ENCODE results near the gene NALCN.

The NALCN gene

DNA sequence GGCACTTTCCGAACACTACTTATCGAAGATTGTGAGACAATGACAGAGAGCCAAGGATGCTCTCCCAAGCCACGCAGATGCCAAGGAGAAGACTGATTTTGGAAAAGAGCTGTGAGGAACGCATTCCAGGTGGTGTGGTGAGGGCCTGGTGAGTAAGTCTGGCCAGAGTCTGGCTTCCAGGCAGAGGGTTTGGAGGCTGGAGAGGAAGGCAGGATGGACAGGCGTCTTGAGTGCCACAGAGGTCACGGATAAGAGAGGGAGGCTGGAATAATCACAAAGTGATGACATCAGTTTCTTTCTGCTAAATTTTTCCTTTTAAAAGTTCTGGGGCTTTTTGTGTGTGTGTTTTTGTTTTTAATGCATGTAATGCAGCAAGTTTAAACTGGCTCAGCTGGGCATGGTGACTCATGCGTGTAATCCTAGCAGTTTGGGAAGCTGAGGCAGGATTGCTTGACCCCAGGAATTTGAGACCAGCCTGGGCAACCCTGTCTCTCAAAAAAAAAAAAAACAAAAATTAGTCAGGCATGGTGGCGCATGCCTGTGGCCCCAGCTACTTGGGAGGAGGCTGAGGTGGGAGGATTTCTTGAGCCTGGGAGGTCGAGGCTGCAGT is 235.1 kb downstream of the NALCN start:
- no peaks in the 10 kb centered on the region for H3K79me1 ChIP-seq (replicated peaks; ENCODE audit: low read length, poor library complexity, severe bottlenecking)
- WGBS = 89% methylated on average over 8 of the region's 9 CpGs

DNA sequence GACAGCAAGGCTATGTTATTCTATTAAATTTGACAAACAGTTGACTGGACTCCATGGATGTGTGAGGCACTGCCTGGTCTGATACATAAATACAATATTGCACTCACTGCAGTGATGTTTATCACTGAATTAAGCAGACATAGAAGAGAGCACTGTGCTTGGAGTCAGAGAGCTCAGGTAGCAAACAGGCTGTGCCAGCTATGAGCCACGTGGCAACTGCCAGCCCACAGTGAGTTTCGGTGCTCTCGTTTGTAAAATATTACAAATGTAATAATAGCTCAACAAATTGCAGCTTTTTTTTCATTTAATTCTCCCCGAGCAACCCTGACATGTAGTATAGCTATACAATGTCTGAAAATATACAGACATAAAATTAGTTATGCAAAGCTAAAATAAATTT is 237.3 kb downstream of the NALCN start:
- no peak overlapping the region for H3K4me2 ChIP-seq (ENCODE audit: low read length, poor library complexity, severe bottlenecking)
- no CpG with 5 or more reads among the region's 4 CpGs for WGBS

More for the DNA sequence above, 235.1 kb downstream of the NALCN start:
- Histone ChIP-seq H4K91ac (ENCODE audit: low read length) (no peak overlapping the region), H3K9ac (ENCODE audit: low read length) (no peak overlapping the region), H2BK12ac (ENCODE audit: low read length in 2 of 2) (no peak overlapping the region), H3K36me3 (ENCODE audit: control insufficient read depth in 1 of 2, insufficient read depth in 2 of 2, low read depth in 1 of 2, low read length in 2 of 2) (no peaks in the 10 kb centered on the region), H3K27me3 (ENCODE audit: control insufficient read depth in 1 of 2, insufficient read depth in 1 of 2, low read length in 2 of 2) (no peaks in the 10 kb centered on the region), H3K4me1 (ENCODE audit: control insufficient read depth, insufficient read depth, low read depth, low read length) (no peaks in the 10 kb centered on the region), H3K23ac (ENCODE audit: low read length in 2 of 2) (no peak overlapping the region), H3K4me3 (ENCODE audit: insufficient read depth in 1 of 2, low read depth in 1 of 2, low read length in 2 of 2) (no peak overlapping the region), H3K14ac (ENCODE audit: low read length in 2 of 2) (peak overlapping the region in 1 of 2 experiments; percentile 42), H3K18ac (ENCODE audit: low read depth in 1 of 2, low read length in 2 of 2) (no peak overlapping the region), H2AK5ac (ENCODE audit: low read length, severe bottlenecking) (no peak overlapping the region), H2BK120ac (ENCODE audit: low read depth, low read length) (no peak overlapping the region), H3K9me3 (ENCODE audit: control insufficient read depth, low read length) (no peaks in the 10 kb centered on the region), H3K27ac (ENCODE audit: low read length, poor library complexity, severe bottlenecking) (no peak overlapping the region), H3K4ac (ENCODE audit: low read depth in 1 of 2, low read length in 2 of 2) (no peak overlapping the region), H3K4me2 (ENCODE audit: low read length, poor library complexity, severe bottlenecking) (peak overlapping the region; percentile 23), H4K8ac (ENCODE audit: low read length) (no peak overlapping the region), H2BK15ac (ENCODE audit: low read depth, poor library complexity, severe bottlenecking) (no peak overlapping the region), H2AFZ (ENCODE audit: low read depth, low read length) (no peak overlapping the region), H2BK5ac (ENCODE audit: low read depth, low read length, poor library complexity, severe bottlenecking) (no peak overlapping the region)
- no peak for DNase-seq

DNA sequence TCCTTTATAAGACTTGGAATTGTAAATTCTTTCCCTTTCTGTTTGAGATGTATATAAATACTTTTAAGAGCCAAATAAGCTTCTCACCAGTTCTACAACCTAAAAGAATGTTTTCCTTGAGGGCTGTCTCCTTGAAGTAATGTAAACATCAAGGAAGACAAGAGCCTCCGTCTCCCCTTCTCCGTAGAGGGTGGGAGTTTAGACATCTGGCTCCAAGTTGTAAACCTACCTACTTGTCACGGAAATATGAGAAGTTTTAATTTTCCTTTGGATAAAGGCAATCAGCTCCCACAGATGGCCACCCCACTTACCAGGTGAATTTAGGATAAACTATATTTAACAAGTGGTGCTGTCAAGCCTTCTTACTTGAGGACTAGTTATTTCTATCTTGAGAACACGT is 237.9 kb downstream of the NALCN start:
- Histone ChIP-seq H3K4me2 (ENCODE audit: low read length, poor library complexity, severe bottlenecking) (no peak overlapping the region), H2BK5ac (ENCODE audit: low read depth, low read length, poor library complexity, severe bottlenecking) (no peak overlapping the region), H3K79me1 (replicated peaks; ENCODE audit: low read length, poor library complexity, severe bottlenecking) (no peaks in the 10 kb centered on the region), H3K23ac (ENCODE audit: low read length in 2 of 2) (no peak overlapping the region), H2BK120ac (ENCODE audit: low read depth, low read length) (no peak overlapping the region), H4K91ac (ENCODE audit: low read length) (no peak overlapping the region), H2AFZ (ENCODE audit: low read depth, low read length) (no peak overlapping the region), H3K14ac (ENCODE audit: low read length in 2 of 2) (no peak overlapping the region), H3K4me1 (ENCODE audit: control insufficient read depth, insufficient read depth, low read depth, low read length) (no peaks in the 10 kb centered on the region), H2BK15ac (ENCODE audit: low read depth, poor library complexity, severe bottlenecking) (no peak overlapping the region), H3K9ac (ENCODE audit: low read length) (no peak overlapping the region), H2BK12ac (ENCODE audit: low read length in 2 of 2) (no peak overlapping the region), H3K36me3 (ENCODE audit: control insufficient read depth in 1 of 2, insufficient read depth in 2 of 2, low read depth in 1 of 2, low read length in 2 of 2) (no peaks in the 10 kb centered on the region), H3K27me3 (ENCODE audit: control insufficient read depth in 1 of 2, insufficient read depth in 1 of 2, low read length in 2 of 2) (no peaks in the 10 kb centered on the region), H3K4me3 (ENCODE audit: insufficient read depth in 1 of 2, low read depth in 1 of 2, low read length in 2 of 2) (no peak overlapping the region), H3K27ac (ENCODE audit: low read length, poor library complexity, severe bottlenecking) (no peak overlapping the region), H4K8ac (ENCODE audit: low read length) (no peak overlapping the region), H3K18ac (ENCODE audit: low read depth in 1 of 2, low read length in 2 of 2) (no peak overlapping the region), H3K9me3 (ENCODE audit: control insufficient read depth, low read length) (no peaks in the 10 kb centered on the region), H3K4ac (ENCODE audit: low read depth in 1 of 2, low read length in 2 of 2) (no peak overlapping the region), H2AK5ac (ENCODE audit: low read length, severe bottlenecking) (no peak overlapping the region)
- DNase-seq = peak; percentile 2
- WGBS = 28% methylated on average over 3 of the region's 4 CpGs

More for the DNA sequence above, 237.3 kb downstream of the NALCN start:
- Histone ChIP-seq H3K27ac (ENCODE audit: low read length, poor library complexity, severe bottlenecking) (no peak overlapping the region), H2AK5ac (ENCODE audit: low read length, severe bottlenecking) (no peak overlapping the region), H3K27me3 (ENCODE audit: control insufficient read depth in 1 of 2, insufficient read depth in 1 of 2, low read length in 2 of 2) (no peaks in the 10 kb centered on the region), H4K91ac (ENCODE audit: low read length) (no peak overlapping the region), H3K18ac (ENCODE audit: low read depth in 1 of 2, low read length in 2 of 2) (no peak overlapping the region), H3K4ac (ENCODE audit: low read depth in 1 of 2, low read length in 2 of 2) (no peak overlapping the region), H3K4me1 (ENCODE audit: control insufficient read depth, insufficient read depth, low read depth, low read length) (no peaks in the 10 kb centered on the region), H3K4me3 (ENCODE audit: insufficient read depth in 1 of 2, low read depth in 1 of 2, low read length in 2 of 2) (no peak overlapping the region), H3K14ac (ENCODE audit: low read length in 2 of 2) (no peak overlapping the region), H4K8ac (ENCODE audit: low read length) (no peak overlapping the region), H3K23ac (ENCODE audit: low read length in 2 of 2) (no peak overlapping the region), H2AFZ (ENCODE audit: low read depth, low read length) (no peak overlapping the region), H3K36me3 (ENCODE audit: control insufficient read depth in 1 of 2, insufficient read depth in 2 of 2, low read depth in 1 of 2, low read length in 2 of 2) (no peaks in the 10 kb centered on the region), H2BK5ac (ENCODE audit: low read depth, low read length, poor library complexity, severe bottlenecking) (no peak overlapping the region), H2BK120ac (ENCODE audit: low read depth, low read length) (no peak overlapping the region), H3K79me1 (replicated peaks; ENCODE audit: low read length, poor library complexity, severe bottlenecking) (no peaks in the 10 kb centered on the region), H2BK12ac (ENCODE audit: low read length in 2 of 2) (no peak overlapping the region), H3K9ac (ENCODE audit: low read length) (no peak overlapping the region), H2BK15ac (ENCODE audit: low read depth, poor library complexity, severe bottlenecking) (no peak overlapping the region), H3K9me3 (ENCODE audit: control insufficient read depth, low read length) (no peaks in the 10 kb centered on the region)
- DNase-seq = no peak

DNA sequence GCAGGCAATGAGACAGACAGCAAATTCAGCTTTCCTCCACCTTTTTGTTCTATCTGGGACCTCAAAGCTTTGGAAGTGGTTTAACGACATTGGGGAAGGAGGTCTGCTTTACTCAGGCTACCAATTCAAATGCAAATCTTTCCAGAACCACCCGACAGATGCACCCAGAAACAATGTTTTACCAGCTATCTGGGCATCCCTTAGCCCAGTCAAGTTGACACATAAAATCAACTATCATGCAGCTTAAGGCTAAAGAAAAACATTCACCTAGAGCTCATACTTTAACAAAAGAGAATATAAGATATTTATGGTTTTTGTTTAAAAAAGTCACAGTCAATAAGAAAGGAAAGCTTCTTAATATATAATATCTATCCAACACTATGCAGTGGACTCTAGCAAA is 246.0 kb downstream of the NALCN start:
- no peak overlapping the region for H3K27ac ChIP-seq (ENCODE audit: low read length, poor library complexity, severe bottlenecking)
- 72% methylated on average over 2 of the region's 2 CpGs for WGBS
- no peak overlapping the region for H2BK120ac ChIP-seq (ENCODE audit: low read depth, low read length)
- H4K8ac ChIP-seq (ENCODE audit: low read length) = no peak overlapping the region
- no peak overlapping the region for H2BK5ac ChIP-seq (ENCODE audit: low read depth, low read length, poor library complexity, severe bottlenecking)
- H2BK12ac ChIP-seq (ENCODE audit: low read length in 2 of 2) = no peak overlapping the region
- H3K18ac ChIP-seq (ENCODE audit: low read depth in 1 of 2, low read length in 2 of 2) = no peak overlapping the region
- no peak overlapping the region for H3K4me2 ChIP-seq (ENCODE audit: low read length, poor library complexity, severe bottlenecking)
- H3K23ac ChIP-seq (ENCODE audit: low read length in 2 of 2) = no peak overlapping the region
- no peak overlapping the region for H3K14ac ChIP-seq (ENCODE audit: low read length in 2 of 2)
- H4K91ac ChIP-seq (ENCODE audit: low read length) = no peak overlapping the region
- no peak overlapping the region for H3K4ac ChIP-seq (ENCODE audit: low read depth in 1 of 2, low read length in 2 of 2)
- H3K4me1 ChIP-seq (ENCODE audit: control insufficient read depth, insufficient read depth, low read depth, low read length) = no peaks in the 10 kb centered on the region
- no peaks in the 10 kb centered on the region for H3K36me3 ChIP-seq (ENCODE audit: control insufficient read depth in 1 of 2, insufficient read depth in 2 of 2, low read depth in 1 of 2, low read length in 2 of 2)
- DNase-seq = no peak
- no peaks in the 10 kb centered on the region for H3K27me3 ChIP-seq (ENCODE audit: control insufficient read depth in 1 of 2, insufficient read depth in 1 of 2, low read length in 2 of 2)
- H2AFZ ChIP-seq (ENCODE audit: low read depth, low read length) = no peak overlapping the region
- peaks cover 6% of the 10 kb centered on the region for H3K9me3 ChIP-seq (ENCODE audit: control insufficient read depth, low read length)
- H3K9ac ChIP-seq (ENCODE audit: low read length) = no peak overlapping the region
- H3K4me3 ChIP-seq (ENCODE audit: insufficient read depth in 1 of 2, low read depth in 1 of 2, low read length in 2 of 2) = no peak overlapping the region
- no peak overlapping the region for H2BK15ac ChIP-seq (ENCODE audit: low read depth, poor library complexity, severe bottlenecking)
- no peaks in the 10 kb centered on the region for H3K79me1 ChIP-seq (replicated peaks; ENCODE audit: low read length, poor library complexity, severe bottlenecking)
- no peak overlapping the region for H2AK5ac ChIP-seq (ENCODE audit: low read length, severe bottlenecking)

Data from mesenchymal stem cell (in vitro differentiated cells and primary cell).